ENCODE measurements around the gene ARAP2.

DNA sequence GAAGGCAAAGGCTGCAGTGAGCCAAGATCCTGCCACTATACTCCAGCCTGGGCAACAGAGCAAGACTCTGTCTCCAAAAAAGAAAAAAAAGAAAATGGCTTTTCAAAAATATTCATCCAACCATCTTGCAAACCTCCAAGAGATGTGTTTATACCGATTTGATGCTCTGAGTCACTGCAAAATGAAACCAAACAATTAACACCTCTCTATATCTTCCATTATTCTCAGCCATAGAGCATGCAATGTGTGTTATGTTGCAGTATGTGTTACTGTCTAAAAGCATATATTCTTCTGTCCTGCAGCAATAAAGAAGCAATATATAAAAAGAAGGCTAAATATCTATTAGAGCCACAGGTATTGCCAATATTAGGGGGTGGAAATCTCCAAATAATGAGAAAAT lies 51.4 kb downstream of the ARAP2 start:
- TF ChIP-seq TAF1 (IDR thresholded peaks at IDR 0.05; ENCODE audit: borderline replicate concordance, insufficient read depth, low read length) (no peak), SIN3A (IDR thresholded peaks at IDR 0.05; ENCODE audit: borderline replicate concordance, insufficient read depth, low read length) (no peak)

Measured in PFSK-1 (cell line).